GM23248 (cell line): ENCODE results near the gene P2RY13. TPM values are rescaled to one million over a fixed set of nuclear protein-coding genes. Genes with fewer than 3 reads are reported as not detected.

Source experiments
- DNase-seq: peaks from one replicate; pipeline ENCODE4 v3.0.0-alpha.2; 2015
- H2AFZ ChIP-seq: fragments of 200-600 bp; sonication (generic); 2 replicates; pipeline ENCODE4 v1.6.1; 2016; ENCODE audit warnings: antibody characterized with exemption
- H3F3A ChIP-seq: fragments of 200-600 bp; sonication (generic); 2 replicates; pipeline ENCODE4 v1.6.1; 2016; ENCODE audit warnings: mild to moderate bottlenecking, antibody characterized with exemption, mixed run types; ENCODE audit not compliant: insufficient read depth
- H3K27ac ChIP-seq: fragments of 200-600 bp; sonication (generic); 2 replicates; pipeline ENCODE4 v1.5.1; 2016; ENCODE audit warnings: mild to moderate bottlenecking
- H3K27me3 ChIP-seq: fragments of 200-600 bp; sonication (generic); replicated peaks from 2 replicates; pipeline ENCODE4 v1.6.1; 2016; ENCODE audit warnings: mild to moderate bottlenecking; ENCODE audit not compliant: insufficient read depth
- H3K36me3 ChIP-seq: fragments of 200-600 bp; sonication (generic); 2 replicates; pipeline ENCODE4 v1.6.1; 2016; ENCODE audit warnings: low read depth, mild to moderate bottlenecking
- H3K4me1 ChIP-seq: fragments of 200-600 bp; sonication (generic); 2 replicates; pipeline ENCODE4 v1.6.1; 2016; ENCODE audit warnings: mild to moderate bottlenecking; ENCODE audit not compliant: insufficient read depth
- H3K4me2 ChIP-seq: fragments of 200-600 bp; sonication (generic); one replicate; pipeline ENCODE4 v1.6.1; 2016; ENCODE audit warnings: mild to moderate bottlenecking; ENCODE audit not compliant: unreplicated experiment
- H3K4me3 ChIP-seq: fragments of 200-600 bp; sonication (generic); 2 replicates; pipeline ENCODE4 v1.5.1; 2016; ENCODE audit warnings: mild to moderate bottlenecking
- H3K79me2 ChIP-seq: fragments of 200-600 bp; sonication (generic); 2 replicates; pipeline ENCODE4 v1.6.1; 2016; ENCODE audit warnings: mild to moderate bottlenecking; ENCODE audit not compliant: insufficient read depth
- H3K9ac ChIP-seq: fragments of 200-600 bp; sonication (generic); 2 replicates; pipeline ENCODE4 v1.6.1; 2016; ENCODE audit warnings: mild to moderate bottlenecking
- H3K9me2 ChIP-seq: fragments of 200-600 bp; sonication (generic); 2 replicates; pipeline ENCODE4 v1.6.1; 2016; ENCODE audit warnings: mixed run types, mild to moderate bottlenecking, moderate library complexity; ENCODE audit not compliant: insufficient read depth
- H3K9me3 ChIP-seq: fragments of 200-600 bp; sonication (generic); one replicate; pipeline ENCODE4 v1.6.1; 2017; ENCODE audit warnings: low read depth
- H4K20me1 ChIP-seq: fragments of 200-600 bp; sonication (generic); 2 replicates; pipeline ENCODE4 v1.6.0; 2016; ENCODE audit not compliant: insufficient read depth
- EZH2 ChIP-seq: fragments of 200-600 bp; sonication (generic); IDR thresholded peaks from 2 replicates; pipeline ENCODE4 v1.6.1; 2018; ENCODE audit warnings: antibody characterized with exemption, mild to moderate bottlenecking; ENCODE audit not compliant: insufficient read depth, poor library complexity, severe bottlenecking
- EZH2phosphoT487 ChIP-seq: fragments of 200-600 bp; sonication (generic); IDR thresholded peaks from 2 replicates; pipeline ENCODE4 v1.6.1; 2018; ENCODE audit warnings: antibody characterized with exemption, moderate library complexity, mild to moderate bottlenecking, low read depth; ENCODE audit not compliant: insufficient read depth
- WGBS, 2 experiments: methylation state at CpG; one replicate each; pipeline ENCODE4 v1.1.6; 2015 to 2017; ENCODE audit warnings: low lambda C conversion rate in 2 of 2, low coverage in 1 of 2; ENCODE audit errors: missing lambda C conversion rate in 2 of 2; 5-methylcytosine and 5-hydroxymethylcytosine counted together
- in situ Hi-C: fragments of 300-500 bp; cut with MboI; formaldehyde crosslinking; loops from 2 replicates; pipeline ENCODE4 v1.15.0; 2020
- polyA plus RNA-seq: library from polyadenylated mRNA; unstranded; fragments of >200 nt; fragmentation: Nextera tagmentation; extraction: Ambion mirVana; gene quantifications from 2 replicates; pipeline ENCODE4 v1.2.1, GENCODE V29; 2016
- total RNA-seq: library from RNA; depleted of rRNA; stranded (reverse); fragments of >200 nt; shearing (Covaris generic); gene quantifications from 2 replicates; pipeline ENCODE4 v1.2.3, GENCODE V29; 2014; rRNA removed

The P2RY13 gene
- total and polyA plus RNA-seq, 2 experiments from 2014 or later, result not detected

DNA sequence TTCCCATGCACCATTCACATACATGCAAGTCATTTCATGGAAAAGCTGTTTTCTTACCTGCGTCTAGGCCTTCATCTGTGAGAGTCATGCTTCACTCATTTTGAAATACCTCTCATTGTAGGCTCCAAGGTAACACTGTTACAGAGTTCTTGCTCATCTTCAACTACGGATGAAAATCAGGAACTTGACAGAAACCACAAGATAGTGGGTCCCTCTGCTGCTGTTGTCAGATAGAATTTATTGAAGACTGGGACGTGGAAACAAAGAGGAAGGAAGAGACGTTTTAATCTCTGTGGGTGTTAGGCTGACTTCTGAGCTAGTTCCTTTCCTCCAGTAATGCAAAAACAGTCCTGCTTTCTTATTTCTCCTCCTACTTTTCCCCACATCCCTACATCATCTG, 51.1 kb downstream of the P2RY13 start, which contains the start of gene P2RY14:
Gene P2RY14 (minus strand): TSS at position 313 of the 400 bp plus-strand sequence. CDS start 64,226 bp downstream, outside the sequence.
- WGBS, 2 experiments, result 70 to 71% methylated on average over 4 of the region's 4 CpGs
- H3K4me2 ChIP-seq, result no peak within 1 kb of the TSS
- H3K9me3 ChIP-seq, result no peaks in the 10 kb centered on the region
- H3K27me3 ChIP-seq, result no peaks in the 10 kb centered on the region
- no peak within 1 kb of the TSS for H3K27ac ChIP-seq
- no peaks in the 10 kb centered on the region for H3K4me1 ChIP-seq
- TF ChIP-seq EZH2phosphoT487, result no peak
- TF ChIP-seq EZH2, result no peak
- no peaks in the 10 kb centered on the region for H3F3A ChIP-seq
- H3K9me2 ChIP-seq, result no peaks in the 10 kb centered on the region
- no peaks in the 10 kb centered on the region for H4K20me1 ChIP-seq
- no peaks in the 10 kb centered on the region for H3K79me2 ChIP-seq
- H2AFZ ChIP-seq, result no peak within 1 kb of the TSS
- no peak within 1 kb of the TSS for H3K4me3 ChIP-seq
- no peak within 1 kb of the TSS for H3K9ac ChIP-seq
- no peaks in the 10 kb centered on the region for H3K36me3 ChIP-seq
- in situ Hi-C loops, result loop anchor here (5.0 kb wide), 2 partner anchors 51 to 111 kb away; no protein-coding TSS in a partner anchor
- no peak for DNase-seq

DNA sequence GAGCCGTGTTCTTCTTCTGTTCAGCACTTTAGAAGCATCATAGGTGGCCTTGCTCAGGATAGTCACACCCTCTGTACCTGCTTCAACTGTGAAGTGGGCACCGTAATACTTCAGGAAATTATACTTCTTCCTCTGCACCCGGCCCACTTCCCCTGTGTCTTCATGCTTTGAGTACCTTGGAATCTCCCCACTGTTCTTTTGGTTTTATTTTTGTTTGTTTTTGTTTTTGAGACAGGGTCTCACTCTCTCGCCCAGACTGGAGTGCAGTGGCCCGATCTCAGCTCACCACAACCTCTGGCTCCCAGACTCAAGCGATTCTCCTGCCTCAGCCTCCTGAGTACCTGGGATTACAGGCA, 52.7 kb downstream of the P2RY13 start:
- no peaks in the 10 kb centered on the region for H3K79me2 ChIP-seq
- H3K36me3 ChIP-seq, result no peaks in the 10 kb centered on the region
- H3K9me3 ChIP-seq, result no peaks in the 10 kb centered on the region
- H3K27me3 ChIP-seq, result no peaks in the 10 kb centered on the region
- no peak overlapping the region for H3K9ac ChIP-seq
- H3K27ac ChIP-seq, result no peak overlapping the region
- H2AFZ ChIP-seq, result no peak overlapping the region
- H3K9me2 ChIP-seq, result no peaks in the 10 kb centered on the region
- H3K4me3 ChIP-seq, result no peak overlapping the region
- in situ Hi-C loops, result loop anchor here (5.0 kb wide), 2 partner anchors 49 to 109 kb away; no protein-coding TSS in a partner anchor
- no peaks in the 10 kb centered on the region for H3K4me1 ChIP-seq
- WGBS, 2 experiments, result 94 to 95% methylated on average over 6 of the region's 6 CpGs
- DNase-seq, result no peak
- no peaks in the 10 kb centered on the region for H3F3A ChIP-seq
- H3K4me2 ChIP-seq, result no peak overlapping the region
- no peak for TF ChIP-seq EZH2phosphoT487
- no peaks in the 10 kb centered on the region for H4K20me1 ChIP-seq

Other genes with a start within 250 kb of the P2RY13 start
- 0.13 and 0.32 TPM in 2 replicates for gene MED12L, start 243.9 kb downstream of the P2RY13 start, total RNA-seq
- 0.13 and 0.51 TPM in 2 replicates for gene MED12L, start 243.9 kb downstream of the P2RY13 start, polyA plus RNA-seq
- gene GPR171, start 126.3 kb downstream of the P2RY13 start, total RNA-seq, result not detected in 2 replicates
- gene GPR171, start 126.3 kb downstream of the P2RY13 start, polyA plus RNA-seq, result not detected in 2 replicates
- gene P2RY14, start 51.0 kb downstream of the P2RY13 start, total RNA-seq, result not detected in 2 replicates
- gene P2RY14, start 51.0 kb downstream of the P2RY13 start, polyA plus RNA-seq, result not detected in 2 replicates
- gene GPR87, start 12.7 kb downstream of the P2RY13 start, total RNA-seq, result 0.22 TPM in 1 of 2 replicates, not detected in the other
- not detected in 2 replicates for gene GPR87, start 12.7 kb downstream of the P2RY13 start, polyA plus RNA-seq
- not detected in 2 replicates for gene P2RY12, start 55.2 kb upstream of the P2RY13 start, total RNA-seq
- gene P2RY12, start 55.2 kb upstream of the P2RY13 start, polyA plus RNA-seq, result not detected in 2 replicates
- not detected in 2 replicates for gene IGSF10, start 131.5 kb upstream of the P2RY13 start, total RNA-seq
- gene IGSF10, start 131.5 kb upstream of the P2RY13 start, polyA plus RNA-seq, result 0.09 and 0.19 TPM in 2 replicates